Endodermal cell (in vitro differentiated cells): ENCODE results near the gene WDR7. TPM values are rescaled to one million over a fixed set of nuclear protein-coding genes. Genes with fewer than 3 reads are reported as not detected.

ENCODE experiments used
- DNase-seq: peaks from one replicate; pipeline ENCODE4 v3.0.0-alpha.2; 2017
- H3K27ac ChIP-seq: 2 replicates; pipeline ENCODE4 v1.5.1; 2013; ENCODE audit warnings: mild to moderate bottlenecking, low read depth, low read length, moderate library complexity
- H3K27me3 ChIP-seq: 2 replicates; pipeline ENCODE4 v1.6.1; 2013; ENCODE audit warnings: mild to moderate bottlenecking, low read length, moderate library complexity; ENCODE audit not compliant: insufficient read depth, control insufficient read depth, poor library complexity, severe bottlenecking
- H3K36me3 ChIP-seq: 2 replicates; pipeline ENCODE4 v1.7.0; 2013; ENCODE audit warnings: mild to moderate bottlenecking, low read length, moderate library complexity; ENCODE audit not compliant: control insufficient read depth, insufficient read depth
- H3K4me1 ChIP-seq: one replicate; pipeline ENCODE4 v1.7.0; 2013; ENCODE audit warnings: low read length; ENCODE audit not compliant: control insufficient read depth, insufficient read depth
- H3K4me3 ChIP-seq: 2 replicates; pipeline ENCODE4 v1.5.1; 2013; ENCODE audit warnings: mild to moderate bottlenecking, low read length, moderate library complexity
- H3K9ac ChIP-seq: 2 replicates; pipeline ENCODE4 v1.6.1; 2013; ENCODE audit warnings: mild to moderate bottlenecking, low read length, moderate library complexity; ENCODE audit not compliant: poor library complexity, severe bottlenecking; ENCODE audit errors: extremely low read depth
- H3K9me3 ChIP-seq: 2 replicates; pipeline ENCODE4 v1.6.1; 2013; ENCODE audit warnings: mild to moderate bottlenecking, low read length, moderate library complexity; ENCODE audit not compliant: control insufficient read depth
- H3K27ac Mint-ChIP-seq: 2 replicates; pipeline ENCODE4 v1.8.0; 2020; ENCODE audit warnings: mixed read lengths
- H3K27me3 Mint-ChIP-seq: 2 replicates; pipeline ENCODE4 v1.8.0; 2021; ENCODE audit warnings: mild to moderate bottlenecking, mixed read lengths; ENCODE audit not compliant: insufficient read depth
- H3K36me3 Mint-ChIP-seq: 2 replicates; pipeline ENCODE4 v1.8.0; 2020; ENCODE audit warnings: low read depth, mixed read lengths
- H3K4me1 Mint-ChIP-seq: 2 replicates; pipeline ENCODE4 v1.8.0; 2020; ENCODE audit warnings: mixed read lengths
- H3K4me3 Mint-ChIP-seq: 2 replicates; pipeline ENCODE4 v1.8.0; 2020; ENCODE audit warnings: mild to moderate bottlenecking, moderate library complexity, mixed read lengths
- H3K9me3 Mint-ChIP-seq: 2 replicates; pipeline ENCODE4 v1.8.0; 2020; ENCODE audit warnings: mild to moderate bottlenecking, mixed read lengths
- WGBS, 2 experiments: methylation state at CpG; one replicate each; pipeline versions ENCODE4 v1.1.5 to v1.1.7; 2013; ENCODE audit warnings: missing lambda C conversion rate in 2 of 2, mixed read lengths in 1 of 2; ENCODE audit not compliant: insufficient coverage in 1 of 2, insufficient read length in 1 of 2; 5-methylcytosine and 5-hydroxymethylcytosine counted together
- total RNA-seq, 2 donors: library from RNA; stranded (reverse); fragmentation: NEBNext Ultra II Directional in 1 of 2; extraction: Animal tissue kit (Norgen Biotek cat#: 25700) in 1 of 2; gene quantifications; 2 replicates in 1 of 2; 3 replicates in 1 of 2; pipeline ENCODE4 v1.2.1, GENCODE V29; 2021
- TF ChIP-seq, protein P1 (sequence below): fragments of 200-600 bp; sonication (generic); conservative IDR thresholded peaks from 2 replicates; pipeline ENCODE4 v1.5.0; 2021; ENCODE audit warnings: antibody characterized with exemption, mild to moderate bottlenecking

The WDR7 gene
- total RNA-seq, 2 donors from 2014 or later: 17.1 to 22.5 TPM

- Mint-ChIP-seq H3K27ac (no peak overlapping the region), H3K9me3 (no peaks in the 10 kb centered on the region), H3K4me3 (no peak overlapping the region), H3K36me3 (no peaks in the 10 kb centered on the region), H3K27me3 (no peaks in the 10 kb centered on the region), H3K4me1 (peaks cover 11% of the 10 kb centered on the region)
- H3K27ac ChIP-seq: no peak overlapping the region
- 96 to 100% methylated on average over 1 of the region's 1 CpG for WGBS, 2 experiments
- TF ChIP-seq, protein P1, sequence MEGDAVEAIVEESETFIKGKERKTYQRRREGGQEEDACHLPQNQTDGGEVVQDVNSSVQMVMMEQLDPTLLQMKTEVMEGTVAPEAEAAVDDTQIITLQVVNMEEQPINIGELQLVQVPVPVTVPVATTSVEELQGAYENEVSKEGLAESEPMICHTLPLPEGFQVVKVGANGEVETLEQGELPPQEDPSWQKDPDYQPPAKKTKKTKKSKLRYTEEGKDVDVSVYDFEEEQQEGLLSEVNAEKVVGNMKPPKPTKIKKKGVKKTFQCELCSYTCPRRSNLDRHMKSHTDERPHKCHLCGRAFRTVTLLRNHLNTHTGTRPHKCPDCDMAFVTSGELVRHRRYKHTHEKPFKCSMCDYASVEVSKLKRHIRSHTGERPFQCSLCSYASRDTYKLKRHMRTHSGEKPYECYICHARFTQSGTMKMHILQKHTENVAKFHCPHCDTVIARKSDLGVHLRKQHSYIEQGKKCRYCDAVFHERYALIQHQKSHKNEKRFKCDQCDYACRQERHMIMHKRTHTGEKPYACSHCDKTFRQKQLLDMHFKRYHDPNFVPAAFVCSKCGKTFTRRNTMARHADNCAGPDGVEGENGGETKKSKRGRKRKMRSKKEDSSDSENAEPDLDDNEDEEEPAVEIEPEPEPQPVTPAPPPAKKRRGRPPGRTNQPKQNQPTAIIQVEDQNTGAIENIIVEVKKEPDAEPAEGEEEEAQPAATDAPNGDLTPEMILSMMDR: no peak
- H3K27me3 ChIP-seq: no peaks in the 10 kb centered on the region
- no peaks in the 10 kb centered on the region for H3K4me1 ChIP-seq
- no peaks in the 10 kb centered on the region for H3K9me3 ChIP-seq
- H3K9ac ChIP-seq: no peak overlapping the region
- H3K36me3 ChIP-seq: no peaks in the 10 kb centered on the region
- no peak overlapping the region for H3K4me3 ChIP-seq
- DNase-seq: no peak
Measured at GRCh38 chr18:56919190-56919589, 268.0 kb downstream of the WDR7 start.

DNA sequence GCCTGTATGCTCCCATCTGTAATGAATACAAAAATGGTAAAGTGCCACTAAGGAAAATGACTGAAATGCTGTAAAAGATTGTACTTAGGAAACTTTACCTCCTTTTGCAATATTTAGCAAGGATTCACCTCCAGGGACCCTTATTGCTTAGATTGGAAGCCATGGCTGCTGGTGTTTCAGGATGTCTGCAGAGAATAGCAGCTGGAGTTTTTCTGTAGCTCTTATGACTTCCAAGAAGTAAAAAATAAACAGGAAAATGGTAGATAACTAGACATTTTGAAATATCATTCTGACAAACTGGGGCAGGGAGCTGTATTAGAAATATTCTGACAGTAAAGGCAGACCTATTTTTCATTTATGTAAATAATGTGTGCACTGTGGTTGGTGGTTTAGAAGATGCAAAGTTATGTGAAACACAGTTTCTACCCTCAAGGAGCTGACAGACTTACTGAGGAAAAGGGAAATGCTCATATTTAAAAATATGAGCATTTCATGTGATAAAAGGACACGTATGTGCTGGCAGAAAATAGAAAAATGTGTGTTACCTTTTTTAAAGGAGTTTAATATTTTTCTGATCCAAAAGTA, 270.8 kb downstream of the WDR7 start:
- Mint-ChIP-seq H3K27ac (no peak overlapping the region), H3K36me3 (no peaks in the 10 kb centered on the region), H3K9me3 (no peaks in the 10 kb centered on the region), H3K4me3 (no peak overlapping the region), H3K27me3 (no peaks in the 10 kb centered on the region), H3K4me1 (peaks cover 5% of the 10 kb centered on the region)
- WGBS, 2 experiments: 67 to 80% methylated on average over 1 of the region's 1 CpG
- no peak for DNase-seq
- H3K9me3 ChIP-seq: no peaks in the 10 kb centered on the region
- H3K9ac ChIP-seq: no peak overlapping the region
- no peaks in the 10 kb centered on the region for H3K27me3 ChIP-seq
- TF ChIP-seq, protein P1: no peak
- H3K27ac ChIP-seq: no peak overlapping the region
- H3K36me3 ChIP-seq: no peaks in the 10 kb centered on the region
- no peak overlapping the region for H3K4me3 ChIP-seq
- no peaks in the 10 kb centered on the region for H3K4me1 ChIP-seq

DNA sequence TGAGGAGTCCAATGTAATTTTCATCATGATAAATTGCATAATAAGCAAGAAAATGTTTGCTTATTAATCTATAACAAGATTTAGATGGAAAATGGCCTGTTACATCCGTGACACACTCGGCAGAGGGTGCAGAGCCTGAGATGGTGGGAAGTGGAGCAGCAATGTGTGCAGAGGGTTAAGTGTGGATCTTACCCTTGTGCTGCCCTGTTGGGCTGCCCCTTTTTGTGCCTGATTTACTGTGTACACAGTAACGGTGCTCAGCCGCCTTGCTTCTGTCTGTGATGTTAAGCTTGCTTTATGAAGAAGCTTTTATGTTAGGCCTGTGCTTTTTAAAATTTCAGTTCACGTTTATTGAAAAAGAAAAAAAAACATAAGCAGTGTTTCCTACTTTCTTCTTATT, 275.6 kb downstream of the WDR7 start:
- no peaks in the 10 kb centered on the region for H3K27me3 Mint-ChIP-seq
- Histone ChIP-seq H3K4me1 (no peaks in the 10 kb centered on the region), H3K9me3 (no peaks in the 10 kb centered on the region), H3K9ac (no peak overlapping the region), H3K4me3 (no peak overlapping the region), H3K36me3 (no peaks in the 10 kb centered on the region), H3K27ac (no peak overlapping the region), H3K27me3 (no peaks in the 10 kb centered on the region)
- 87% methylated on average over 5 of the region's 5 CpGs; no CpG with 5 or more reads in 1 of the 2 experiments for WGBS, 2 experiments
- no peak for DNase-seq
- H3K36me3 Mint-ChIP-seq: no peaks in the 10 kb centered on the region
- no peaks in the 10 kb centered on the region for H3K9me3 Mint-ChIP-seq
- TF ChIP-seq, protein P1: no peak
- no peaks in the 10 kb centered on the region for H3K4me1 Mint-ChIP-seq
- no peak overlapping the region for H3K27ac Mint-ChIP-seq
- H3K4me3 Mint-ChIP-seq: no peak overlapping the region
